Natural killer cell (primary cell): ENCODE measurements around the gene CINP. TPM values are rescaled to one million over a fixed set of nuclear protein-coding genes. Genes with fewer than 3 reads are reported as not detected.
"Not testable (repeated sequence)": the region's sequence is repeated elsewhere in the genome, so short reads cannot be mapped to it uniquely, and the experiment has no call there.

Experiments
- ATAC-seq, 3 donors: fragments of 150-1000 bp in 2 of 3; fragments of 200-7000 bp in 1 of 3; cut with Tn5 transposase; 1 replicate in 1 of 3; 2 replicates in 2 of 3; pipeline ENCODE4 v1.10.0; 2021; ENCODE audit warnings: mild to moderate bottlenecking in 2 of 3, moderate library complexity in 2 of 3
- DNase-seq, 2 donors: peaks; one replicate each; pipeline versions ENCODE4 v3.0.0 to v3.0.0-alpha.2; 2013 to 2021; ENCODE audit warnings: mixed read lengths in 1 of 2
- H3K27ac ChIP-seq: one replicate; pipeline ENCODE4 v1.5.1; 2013; ENCODE audit warnings: mild to moderate bottlenecking, low read length
- H3K27me3 ChIP-seq: one replicate; pipeline ENCODE4 v1.6.1; 2013; ENCODE audit warnings: low read length; ENCODE audit not compliant: control insufficient read depth, insufficient read depth
- H3K36me3 ChIP-seq: one replicate; pipeline ENCODE4 v1.6.1; 2013; ENCODE audit warnings: low read length; ENCODE audit not compliant: control insufficient read depth, insufficient read depth
- H3K4me1 ChIP-seq: one replicate; pipeline ENCODE4 v1.6.1; 2013; ENCODE audit warnings: low read length; ENCODE audit not compliant: control insufficient read depth, insufficient read depth
- H3K4me3 ChIP-seq: one replicate; pipeline ENCODE4 v1.5.1; 2013; ENCODE audit warnings: low read length
- H3K9me3 ChIP-seq: one replicate; pipeline ENCODE4 v1.6.1; 2013; ENCODE audit warnings: low read length; ENCODE audit not compliant: control insufficient read depth, insufficient read depth
- H3K27ac Mint-ChIP-seq, 2 donors: one replicate each; pipeline ENCODE4 v1.8.0; 2022; ENCODE audit warnings: mild to moderate bottlenecking in 2 of 2, mixed read lengths in 2 of 2, moderate library complexity in 1 of 2
- H3K27me3 Mint-ChIP-seq, 2 donors: one replicate each; pipeline ENCODE4 v1.8.0; 2022; ENCODE audit warnings: low read depth in 2 of 2, mixed read lengths in 2 of 2
- H3K36me3 Mint-ChIP-seq: one replicate; pipeline ENCODE4 v1.8.0; 2022; ENCODE audit warnings: mixed read lengths
- H3K4me1 Mint-ChIP-seq, 2 donors: one replicate each; pipeline ENCODE4 v1.8.0; 2022; ENCODE audit warnings: mixed read lengths in 2 of 2
- H3K4me3 Mint-ChIP-seq: one replicate; pipeline ENCODE4 v1.8.0; 2022; ENCODE audit warnings: mild to moderate bottlenecking, moderate library complexity, mixed read lengths
- H3K9me3 Mint-ChIP-seq, 2 donors: one replicate each; pipeline ENCODE4 v1.8.0; 2022; ENCODE audit warnings: mixed read lengths in 2 of 2
- WGBS: methylation state at CpG from one replicate; pipeline ENCODE4 v1.1.7; 2013; ENCODE audit warnings: missing lambda C conversion rate; ENCODE audit not compliant: insufficient coverage; 5-methylcytosine and 5-hydroxymethylcytosine counted together
- intact Hi-C: fragments of 100-400 bp; cut with micrococcal nuclease; formaldehyde crosslinking; loops from one replicate; pipeline ENCODE4 v1.14.2; 2022
- total RNA-seq, 4 donors: library from RNA; stranded (reverse); fragments of 120-200 nt in 1 of 4; gene quantifications; one replicate each; pipeline versions ENCODE4 v1.2.3 to v1.2.4, GENCODE V29; 2013 to 2022
- TF ChIP-seq, protein P1 (sequence below): fragments of 200-600 bp; IDR thresholded peaks from one replicate; pipeline ENCODE4 v1.8.0; 2022; ENCODE audit warnings: antibody characterized with exemption

The CINP gene
- total RNA-seq, 3 donors from 2014 or later (not counting 1 experiment from before 2014, with no cell fraction given) = 22.4 to 30.0 (median 23.3) TPM

DNA sequence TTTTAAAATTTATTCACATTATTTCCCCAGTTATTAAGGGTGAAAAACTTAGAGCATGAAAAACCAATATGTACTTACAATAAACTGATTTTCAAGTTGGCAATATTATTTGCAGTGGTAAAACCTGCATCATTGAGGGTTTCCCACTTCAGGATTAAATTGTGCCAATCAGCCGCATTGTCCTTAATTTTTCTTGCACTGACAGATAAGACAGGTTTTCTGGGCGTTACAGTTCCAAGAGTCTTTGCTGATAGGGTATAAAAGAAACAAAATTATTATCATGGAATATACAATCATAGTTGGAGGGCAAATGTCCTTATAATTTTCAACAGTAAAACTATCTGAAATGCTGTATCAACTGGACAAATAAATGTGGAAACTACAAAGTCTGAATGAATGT, 3.3 kb downstream of the CINP start:
- peaks cover 34% of the 10 kb centered on the region for H3K36me3 ChIP-seq
- Mint-ChIP-seq H3K4me1 (peaks cover 14 to 23% of the 10 kb centered on the region in 2 donors), H3K4me3 (no peak overlapping the region), H3K9me3 (no peaks in the 10 kb centered on the region), H3K36me3 (no peaks in the 10 kb centered on the region), H3K27ac (no peak overlapping the region), H3K27me3 (no peaks in the 10 kb centered on the region)
- peaks cover 17% of the 10 kb centered on the region for H3K4me1 ChIP-seq
- ATAC-seq (no peak), DNase-seq (no peak)
- no peak overlapping the region for H3K27ac ChIP-seq
- no peaks in the 10 kb centered on the region for H3K27me3 ChIP-seq
- 83% methylated on average over 1 of the region's 2 CpGs for WGBS
- no peak overlapping the region for H3K4me3 ChIP-seq
- intact Hi-C loops = no loop called here
- H3K9me3 ChIP-seq = no peaks in the 10 kb centered on the region
- TF ChIP-seq, protein P1, sequence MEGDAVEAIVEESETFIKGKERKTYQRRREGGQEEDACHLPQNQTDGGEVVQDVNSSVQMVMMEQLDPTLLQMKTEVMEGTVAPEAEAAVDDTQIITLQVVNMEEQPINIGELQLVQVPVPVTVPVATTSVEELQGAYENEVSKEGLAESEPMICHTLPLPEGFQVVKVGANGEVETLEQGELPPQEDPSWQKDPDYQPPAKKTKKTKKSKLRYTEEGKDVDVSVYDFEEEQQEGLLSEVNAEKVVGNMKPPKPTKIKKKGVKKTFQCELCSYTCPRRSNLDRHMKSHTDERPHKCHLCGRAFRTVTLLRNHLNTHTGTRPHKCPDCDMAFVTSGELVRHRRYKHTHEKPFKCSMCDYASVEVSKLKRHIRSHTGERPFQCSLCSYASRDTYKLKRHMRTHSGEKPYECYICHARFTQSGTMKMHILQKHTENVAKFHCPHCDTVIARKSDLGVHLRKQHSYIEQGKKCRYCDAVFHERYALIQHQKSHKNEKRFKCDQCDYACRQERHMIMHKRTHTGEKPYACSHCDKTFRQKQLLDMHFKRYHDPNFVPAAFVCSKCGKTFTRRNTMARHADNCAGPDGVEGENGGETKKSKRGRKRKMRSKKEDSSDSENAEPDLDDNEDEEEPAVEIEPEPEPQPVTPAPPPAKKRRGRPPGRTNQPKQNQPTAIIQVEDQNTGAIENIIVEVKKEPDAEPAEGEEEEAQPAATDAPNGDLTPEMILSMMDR = no peak

DNA sequence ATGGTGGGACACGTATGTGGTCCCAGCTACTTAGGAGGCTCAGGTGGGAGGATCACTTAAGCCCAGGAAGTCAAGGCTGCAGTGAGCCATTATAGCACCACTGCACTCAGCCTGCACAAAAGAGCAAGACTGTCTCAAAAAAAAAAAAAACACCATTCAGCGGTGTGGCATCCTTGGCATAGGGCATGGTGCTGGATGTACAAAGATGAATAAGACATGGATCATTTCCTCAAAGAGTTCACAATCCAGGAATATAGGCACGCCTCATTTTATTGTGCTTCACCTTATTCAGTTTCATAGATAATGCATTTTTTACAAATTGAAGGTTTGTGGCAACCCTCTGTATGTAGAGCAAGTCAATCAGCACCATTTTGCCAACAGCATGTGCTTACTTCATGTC, 6.4 kb downstream of the CINP start:
- no peaks in the 10 kb centered on the region for H3K36me3 Mint-ChIP-seq
- ATAC-seq (no peak), DNase-seq (no peak)
- H3K4me1 ChIP-seq = no peaks in the 10 kb centered on the region
- no peaks in the 10 kb centered on the region for H3K9me3 Mint-ChIP-seq
- no peak overlapping the region for H3K4me3 Mint-ChIP-seq
- no peaks in the 10 kb centered on the region for H3K27me3 Mint-ChIP-seq
- WGBS = 97% methylated on average over 3 of the region's 3 CpGs
- TF ChIP-seq, protein P1 = no peak
- intact Hi-C loops = no loop called here
- no peak overlapping the region for H3K27ac ChIP-seq
- peaks cover 51% of the 10 kb centered on the region for H3K36me3 ChIP-seq
- no peak overlapping the region for H3K27ac Mint-ChIP-seq
- no peaks in the 10 kb centered on the region for H3K9me3 ChIP-seq
- H3K27me3 ChIP-seq = no peaks in the 10 kb centered on the region
- no peak overlapping the region for H3K4me3 ChIP-seq
- peaks cover 9 to 19% of the 10 kb centered on the region in 2 donors for H3K4me1 Mint-ChIP-seq

DNA sequence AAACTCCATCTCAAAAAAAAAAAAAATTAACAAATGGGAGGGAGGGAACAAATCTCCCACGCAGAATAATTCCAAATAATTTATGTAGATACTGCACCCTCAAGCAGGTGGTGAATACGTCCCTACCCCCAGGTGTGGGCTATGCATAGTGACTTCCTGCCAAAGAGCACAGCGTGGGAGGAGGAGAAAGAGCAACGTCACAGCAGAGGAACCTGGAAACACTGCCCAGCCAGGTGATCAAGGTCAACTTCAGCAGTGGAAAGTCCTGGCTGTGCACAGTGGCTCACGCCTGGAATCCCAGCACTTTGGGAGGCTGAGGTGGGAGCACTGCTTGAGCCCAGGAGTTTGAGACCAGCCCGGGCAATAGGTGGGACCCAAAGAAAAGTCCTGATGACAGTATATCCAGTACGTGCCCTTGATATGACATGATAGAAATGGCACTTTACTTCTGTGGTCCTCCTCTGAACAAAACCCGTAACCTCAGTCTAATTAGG, 9.5 kb downstream of the CINP start:
- Histone ChIP-seq H3K27me3 (no peaks in the 10 kb centered on the region), H3K4me3 (no peak overlapping the region), H3K9me3 (no peaks in the 10 kb centered on the region), H3K36me3 (peaks cover 55% of the 10 kb centered on the region), H3K27ac (no peak overlapping the region), H3K4me1 (no peaks in the 10 kb centered on the region)
- 88% methylated on average over 7 of the region's 8 CpGs for WGBS
- Mint-ChIP-seq H3K27ac (no peak overlapping the region), H3K4me3 (no peak overlapping the region), H3K9me3 (no peaks in the 10 kb centered on the region), H3K4me1 (peaks cover 0 to 3% of the 10 kb centered on the region in 2 donors), H3K36me3 (peaks cover 7% of the 10 kb centered on the region), H3K27me3 (no peaks in the 10 kb centered on the region)
- ATAC-seq (no peak), DNase-seq (no peak)
- TF ChIP-seq, protein P1 = no peak
- intact Hi-C loops = no loop called here

DNA sequence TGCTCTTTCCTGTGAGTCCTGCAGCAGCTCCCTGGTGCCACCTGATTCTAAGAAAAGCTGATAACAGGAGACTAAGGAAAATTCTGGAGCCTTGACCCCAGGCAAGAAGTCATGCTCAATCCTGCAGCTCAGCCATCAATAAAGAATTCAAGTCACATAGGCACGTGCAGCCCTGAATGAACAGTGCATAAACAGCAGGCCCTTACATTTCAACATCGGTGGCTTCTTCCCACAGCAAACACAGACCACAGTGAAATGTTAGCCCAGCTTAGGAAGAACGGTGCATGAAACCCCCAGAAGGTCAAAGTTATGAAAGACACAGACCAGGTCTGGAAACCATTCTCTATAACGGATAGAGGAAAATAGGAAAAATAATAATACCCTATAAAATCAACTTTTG, 10.5 kb downstream of the CINP start:
- intact Hi-C loops = no loop called here
- Histone ChIP-seq H3K27me3 (no peaks in the 10 kb centered on the region), H3K4me1 (no peaks in the 10 kb centered on the region), H3K4me3 (no peak overlapping the region), H3K27ac (no peak overlapping the region), H3K9me3 (no peaks in the 10 kb centered on the region), H3K36me3 (peaks cover 53% of the 10 kb centered on the region)
- 96% methylated on average over 2 of the region's 4 CpGs for WGBS
- DNase-seq (no peak), ATAC-seq (no peak)
- Mint-ChIP-seq H3K27me3 (no peaks in the 10 kb centered on the region), H3K9me3 (no peaks in the 10 kb centered on the region), H3K4me1 (peaks cover 0 to 3% of the 10 kb centered on the region in 2 donors), H3K4me3 (no peak overlapping the region), H3K27ac (no peak overlapping the region), H3K36me3 (peaks cover 12% of the 10 kb centered on the region)
- TF ChIP-seq, protein P1 = no peak

DNA sequence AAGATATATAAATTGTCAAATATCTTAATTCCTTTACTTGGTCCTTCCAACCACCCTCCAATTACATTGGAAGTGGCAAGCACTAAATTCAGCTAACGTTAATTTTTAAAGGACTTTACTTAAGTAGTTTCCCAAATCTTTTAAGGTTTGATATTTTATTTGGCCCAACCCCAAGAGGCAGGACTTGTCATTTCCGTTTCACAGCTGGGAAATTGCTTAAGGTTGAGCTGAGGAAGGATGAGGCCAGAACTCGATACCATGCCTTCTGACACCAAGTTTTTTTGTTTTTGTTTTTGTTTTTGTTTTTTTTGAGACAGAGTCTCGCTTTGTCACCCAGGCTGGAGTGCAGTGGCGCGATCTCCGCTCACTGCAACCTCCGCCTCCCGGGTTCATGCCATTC, 11.1 kb downstream of the CINP start:
- intact Hi-C loops, H3K27ac ChIP-seq, H3K9me3 Mint-ChIP-seq, H3K27ac Mint-ChIP-seq, ATAC-seq, H3K9me3 ChIP-seq, H3K4me3 ChIP-seq, H3K27me3 Mint-ChIP-seq, H3K27me3 ChIP-seq, H3K4me1 ChIP-seq, H3K4me1 Mint-ChIP-seq, DNase-seq, H3K4me3 Mint-ChIP-seq: not testable (repeated sequence)
- 98% methylated on average over 9 of the region's 9 CpGs for WGBS
- H3K36me3 ChIP-seq = peaks cover 56% of the 10 kb centered on the region
- peaks cover 12% of the 10 kb centered on the region for H3K36me3 Mint-ChIP-seq
